HEK293T (cell line): ENCODE results near the gene LAMA5.

ENCODE experiments used
- CTCF ChIA-PET: fragments of 350-600 bp; formaldehyde crosslinking; extraction: SDS; loops from one replicate; lab custom pipeline; 2021; ENCODE audit warnings: antibody characterized with exemption, inconsistent platforms; lab: Yijun Ruan, JAX
- POLR2A ChIA-PET: fragments of 350-600 bp; formaldehyde crosslinking; extraction: SDS; loops from one replicate; lab custom pipeline; 2020; ENCODE audit warnings: antibody characterized with exemption, inconsistent platforms; lab: Yijun Ruan, JAX
- DNase-seq: peaks from one replicate; pipeline ENCODE4 v3.0.0; 2012; ENCODE audit warnings: mixed read lengths; ENCODE audit errors: extremely low spot score
- ARNT ChIP-seq: fragments of 450-650 bp; IDR thresholded peaks from 2 replicates; pipeline ENCODE4 v1.6.1; 2017; ENCODE audit warnings: mild to moderate bottlenecking
- BHLHE40 ChIP-seq: fragments of 450-650 bp; IDR thresholded peaks from 2 replicates; pipeline ENCODE4 v1.6.1; 2016; ENCODE audit warnings: mild to moderate bottlenecking, moderate library complexity, borderline replicate concordance
- CTBP1 ChIP-seq: fragments of 450-650 bp; IDR thresholded peaks from 2 replicates; pipeline ENCODE4 v1.6.1; 2016; ENCODE audit warnings: borderline replicate concordance
- ELF4 ChIP-seq: fragments of 450-650 bp; IDR thresholded peaks from 2 replicates; pipeline ENCODE4 v1.6.1; 2017; ENCODE audit warnings: antibody characterized with exemption
- FOXA1 ChIP-seq: fragments of 450-650 bp; IDR thresholded peaks from 2 replicates; pipeline ENCODE4 v1.6.1; 2016; ENCODE audit warnings: mild to moderate bottlenecking
- FOXK2 ChIP-seq: fragments of 450-650 bp; IDR thresholded peaks from 2 replicates; pipeline ENCODE4 v1.6.1; 2016; ENCODE audit warnings: mild to moderate bottlenecking
- FOXM1 ChIP-seq: fragments of 450-650 bp; IDR thresholded peaks from 2 replicates; pipeline ENCODE4 v1.6.1; 2017; ENCODE audit warnings: mild to moderate bottlenecking, borderline replicate concordance
- HDGF ChIP-seq: fragments of 450-650 bp; IDR thresholded peaks from 2 replicates; pipeline ENCODE4 v1.6.1; 2017; ENCODE audit warnings: antibody characterized with exemption, borderline replicate concordance
- L3MBTL2 ChIP-seq: fragments of 450-650 bp; conservative IDR thresholded peaks from 2 replicates; pipeline ENCODE4 v1.6.1; 2016; ENCODE audit warnings: mild to moderate bottlenecking
- LEF1 ChIP-seq: fragments of 450-650 bp; IDR thresholded peaks from 2 replicates; pipeline ENCODE4 v1.6.1; 2017; ENCODE audit warnings: mild to moderate bottlenecking, borderline replicate concordance
- NFRKB ChIP-seq: fragments of 450-650 bp; IDR thresholded peaks from 2 replicates; pipeline ENCODE4 v1.6.1; 2016; ENCODE audit warnings: mild to moderate bottlenecking, moderate library complexity
- SP1 ChIP-seq: fragments of 450-650 bp; IDR thresholded peaks from 2 replicates; pipeline ENCODE4 v1.6.1; 2017
- SUZ12 ChIP-seq: fragments of 450-650 bp; IDR thresholded peaks from 2 replicates; pipeline ENCODE4 v1.6.1; 2016; ENCODE audit warnings: mild to moderate bottlenecking
- TARDBP ChIP-seq: fragments of 450-650 bp; IDR thresholded peaks from 2 replicates; pipeline ENCODE4 v1.6.1; 2016
- ZNF384 ChIP-seq: fragments of 450-650 bp; IDR thresholded peaks from 2 replicates; pipeline ENCODE4 v1.6.1; 2016
- TF ChIP-seq, protein P1 (sequence below): fragments of 450-650 bp; IDR thresholded peaks from 2 replicates; pipeline ENCODE4 v1.6.1; 2016

Gene LAMA5

DNA sequence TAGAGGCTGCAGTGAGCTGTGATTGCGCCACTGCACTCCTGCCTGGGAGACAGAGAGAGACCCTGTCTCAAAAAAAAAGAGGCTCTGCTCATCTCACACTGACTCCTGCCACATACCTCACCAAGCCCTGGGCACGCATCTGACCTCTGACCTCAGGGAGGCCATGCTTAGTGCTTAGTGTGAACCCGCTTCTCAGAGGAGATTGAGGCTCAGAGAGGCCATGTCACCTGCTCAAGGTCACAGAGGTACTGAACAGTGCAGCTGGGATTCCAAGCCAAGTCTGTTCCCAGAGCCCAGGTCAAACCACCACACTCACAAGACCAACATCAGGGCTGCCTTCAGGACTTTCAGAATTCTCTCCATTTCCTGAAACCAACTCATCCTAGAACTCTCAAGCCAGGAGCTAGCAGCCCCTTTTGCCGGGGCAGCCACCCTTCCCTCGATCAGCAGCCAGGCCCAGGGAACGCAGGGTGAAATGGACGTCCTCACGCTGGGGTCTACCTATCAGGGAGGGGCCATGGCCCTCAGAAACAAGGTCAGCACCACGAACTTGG, 37.1 kb upstream of the LAMA5 start:
- POLR2A ChIA-PET = interaction anchor here (2.0 kb wide), 1 partner anchor 14 kb away, joined by 7 read pairs; no protein-coding TSS in a partner anchor
- DNase-seq = no peak
- CTCF ChIA-PET = no interaction called here
- TF ChIP-seq HDGF (no peak), FOXK2 (no peak), NFRKB (no peak), FOXM1 (no peak), L3MBTL2 (no peak)

DNA sequence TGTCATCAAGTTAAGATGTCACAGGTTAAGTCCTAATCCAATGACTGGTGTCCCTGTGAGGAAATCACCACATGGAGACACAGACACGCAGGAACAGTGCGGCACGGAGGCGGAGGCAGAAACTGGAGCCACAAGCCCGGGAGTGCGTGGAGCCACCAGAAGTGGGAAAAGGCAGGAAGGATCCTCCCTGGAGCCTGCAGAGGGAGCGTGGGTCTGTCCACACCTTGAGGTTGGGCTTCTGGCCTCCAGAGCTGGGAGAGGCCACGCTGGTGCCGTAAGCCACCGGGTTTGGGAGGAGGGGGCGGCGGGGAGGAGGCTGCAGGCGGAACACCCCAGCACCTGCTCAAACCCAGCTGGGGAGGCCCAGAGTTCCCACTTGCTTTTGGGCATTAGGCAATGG, 36.2 kb upstream of the LAMA5 start:
- TF ChIP-seq LEF1 = no peak
- TF ChIP-seq FOXM1 = no peak
- TF ChIP-seq SUZ12 = no peak
- TF ChIP-seq SP1 = no peak
- TF ChIP-seq ARNT = no peak
- no peak for TF ChIP-seq FOXA1
- no peak for TF ChIP-seq HDGF
- no peak for TF ChIP-seq BHLHE40
- no peak for TF ChIP-seq L3MBTL2
- no peak for TF ChIP-seq TARDBP
- no peak for TF ChIP-seq ELF4
- no peak for TF ChIP-seq CTBP1
- TF ChIP-seq NFRKB = no peak
- TF ChIP-seq, protein P1, sequence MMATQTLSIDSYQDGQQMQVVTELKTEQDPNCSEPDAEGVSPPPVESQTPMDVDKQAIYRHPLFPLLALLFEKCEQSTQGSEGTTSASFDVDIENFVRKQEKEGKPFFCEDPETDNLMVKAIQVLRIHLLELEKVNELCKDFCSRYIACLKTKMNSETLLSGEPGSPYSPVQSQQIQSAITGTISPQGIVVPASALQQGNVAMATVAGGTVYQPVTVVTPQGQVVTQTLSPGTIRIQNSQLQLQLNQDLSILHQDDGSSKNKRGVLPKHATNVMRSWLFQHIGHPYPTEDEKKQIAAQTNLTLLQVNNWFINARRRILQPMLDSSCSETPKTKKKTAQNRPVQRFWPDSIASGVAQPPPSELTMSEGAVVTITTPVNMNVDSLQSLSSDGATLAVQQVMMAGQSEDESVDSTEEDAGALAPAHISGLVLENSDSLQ = no peak
- no peak for TF ChIP-seq ZNF384
- no peak for TF ChIP-seq FOXK2
- ChIA-PET POLR2A (no interaction called here), CTCF (no interaction called here)
- no peak for DNase-seq

DNA sequence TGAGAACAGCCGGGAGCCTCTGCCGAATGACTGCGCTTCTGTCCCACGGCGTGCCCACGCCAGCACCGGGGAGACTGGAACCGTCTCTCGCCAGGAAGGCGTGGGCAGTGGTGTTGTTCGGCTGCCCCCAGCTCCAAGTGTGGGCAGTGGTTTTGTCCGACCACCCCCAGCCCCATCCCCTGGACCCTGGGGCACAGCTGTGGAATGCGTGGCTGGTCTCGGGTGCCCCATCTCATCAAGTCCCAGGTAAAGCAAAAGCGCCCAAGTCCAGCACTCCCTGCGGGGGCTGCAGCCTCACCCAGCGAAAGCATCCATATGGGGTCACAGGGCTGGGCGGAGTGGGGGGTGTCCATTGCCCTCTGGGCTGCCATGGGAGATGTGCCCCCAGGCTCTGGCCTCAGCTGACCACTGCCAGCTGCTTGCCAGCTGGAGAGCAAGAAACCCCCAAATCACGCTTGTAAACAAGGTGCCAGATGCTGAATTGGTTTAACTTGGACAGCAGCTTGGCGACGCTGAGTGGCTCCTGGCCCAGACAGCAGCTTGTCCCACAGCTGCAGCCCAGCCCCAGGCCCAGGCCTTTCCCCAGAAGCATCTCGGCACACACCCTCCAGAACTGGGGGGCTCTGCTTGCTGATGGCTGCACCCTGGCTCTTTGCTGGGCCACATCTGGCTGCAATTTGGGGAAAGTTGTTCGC, 35.5 kb upstream of the LAMA5 start:
- POLR2A ChIA-PET = no interaction called here

DNA sequence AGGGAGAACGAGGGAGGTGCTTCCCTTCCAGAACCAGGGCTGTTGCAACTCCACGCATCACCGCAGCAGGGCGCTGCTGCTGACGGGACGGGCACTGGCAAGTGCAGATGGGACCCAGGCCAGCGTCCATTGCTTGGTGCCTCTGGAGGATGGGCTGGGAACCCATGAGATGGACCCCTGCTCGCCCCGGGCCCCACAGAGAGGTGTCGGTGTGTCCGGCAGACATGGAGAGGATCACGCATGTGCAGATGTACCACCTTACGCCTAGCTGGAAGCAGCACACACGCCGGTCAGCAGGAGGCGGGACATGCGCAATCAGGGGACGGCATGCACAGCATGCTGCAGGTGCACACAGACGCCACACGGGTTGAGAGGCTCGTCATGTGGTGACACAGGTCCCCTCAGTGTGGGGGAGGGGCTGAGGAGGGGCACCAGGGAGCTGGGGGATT, 34.2 kb upstream of the LAMA5 start:
- POLR2A ChIA-PET = interaction anchor here (1.6 kb wide), 1 partner anchor 14 kb away, joined by 7 read pairs; the partner anchor contains the start of gene RPS21
- CTCF ChIA-PET = no interaction called here
- DNase-seq = no peak
- no peak for TF ChIP-seq FOXK2
- no peak for TF ChIP-seq L3MBTL2
- no peak for TF ChIP-seq ARNT
- no peak for TF ChIP-seq CTBP1
- TF ChIP-seq, protein P1 = no peak
- TF ChIP-seq ZNF384 = no peak
- TF ChIP-seq HDGF = no peak
- TF ChIP-seq TARDBP = no peak
- TF ChIP-seq SP1 = no peak

More for the DNA sequence above, 35.5 kb upstream of the LAMA5 start:
- TF ChIP-seq LEF1 = no peak
- TF ChIP-seq TARDBP = no peak
- no peak for TF ChIP-seq NFRKB
- no peak for TF ChIP-seq SP1
- TF ChIP-seq ZNF384 = no peak
- TF ChIP-seq FOXA1 = no peak
- no peak for TF ChIP-seq FOXM1
- no peak for TF ChIP-seq SUZ12
- TF ChIP-seq ELF4 = no peak
- TF ChIP-seq CTBP1 = no peak
- TF ChIP-seq HDGF = no peak
- TF ChIP-seq, protein P1 = no peak
- DNase-seq = no peak
- CTCF ChIA-PET = no interaction called here

DNA sequence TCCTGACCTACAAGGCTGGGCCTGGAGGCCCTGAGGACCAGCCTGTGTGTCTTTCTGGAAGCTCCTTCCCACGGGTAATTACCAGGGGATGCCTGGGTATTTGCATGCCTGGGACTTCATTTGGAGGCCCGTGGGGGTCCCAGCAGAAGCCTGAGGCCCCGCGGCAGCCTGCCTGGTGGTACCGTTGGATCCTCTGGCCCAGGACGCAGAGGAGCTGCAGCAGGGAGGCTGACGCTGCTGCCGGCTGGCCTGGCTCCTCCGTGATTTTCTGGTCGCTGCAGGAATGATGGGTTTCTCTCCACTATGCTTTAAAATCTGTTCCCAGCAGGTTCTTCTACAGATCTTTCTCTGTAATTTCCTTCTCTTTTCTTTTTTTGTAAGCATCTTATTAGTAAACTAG, 33.4 kb upstream of the LAMA5 start:
- DNase-seq = no peak
- ChIA-PET POLR2A (interaction anchor here (1.0 to 1.6 kb wide), 3 partner anchors 14 to 15 kb away, joined by 4 to 7 read pairs (median 6); partner anchors contain the start of gene RPS21), CTCF (no interaction called here)
- TF ChIP-seq TARDBP (no peak), HDGF (no peak), NFRKB (no peak), L3MBTL2 (no peak), ZNF384 (no peak), FOXM1 (no peak), SUZ12 (no peak), FOXK2 (no peak), SP1 (no peak), LEF1 (no peak), ARNT (no peak), ELF4 (no peak), CTBP1 (no peak), BHLHE40 (no peak), FOXA1 (no peak)
- TF ChIP-seq, protein P1 = no peak
